Measurements from ENCODE around the gene CCNG2.

The CCNG2 gene

DNA sequence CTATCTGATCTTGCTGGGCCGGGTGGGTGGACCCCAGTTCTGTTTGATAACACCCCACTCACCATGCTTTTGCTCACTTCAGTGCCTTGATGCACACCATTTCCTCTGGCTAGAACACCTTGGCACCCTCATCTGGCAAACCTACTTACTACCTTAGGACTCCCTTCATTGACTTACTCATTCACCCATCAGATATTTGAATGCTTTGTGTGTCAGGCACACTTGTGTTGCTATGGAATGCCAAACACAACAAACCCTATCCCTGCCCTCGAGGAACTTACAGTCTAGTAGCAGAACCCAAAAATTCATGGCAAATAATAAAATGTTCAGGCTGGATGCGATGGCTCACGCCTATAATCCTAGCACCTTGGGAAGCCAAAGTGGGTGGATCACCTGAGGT, 13.9 kb downstream of the CCNG2 start:
- DNase-seq (ENCODE audit: low read depth, low spot score) = no peak
- no peak overlapping the region for H3K4me3 ChIP-seq (ENCODE audit: low read length)

DNA sequence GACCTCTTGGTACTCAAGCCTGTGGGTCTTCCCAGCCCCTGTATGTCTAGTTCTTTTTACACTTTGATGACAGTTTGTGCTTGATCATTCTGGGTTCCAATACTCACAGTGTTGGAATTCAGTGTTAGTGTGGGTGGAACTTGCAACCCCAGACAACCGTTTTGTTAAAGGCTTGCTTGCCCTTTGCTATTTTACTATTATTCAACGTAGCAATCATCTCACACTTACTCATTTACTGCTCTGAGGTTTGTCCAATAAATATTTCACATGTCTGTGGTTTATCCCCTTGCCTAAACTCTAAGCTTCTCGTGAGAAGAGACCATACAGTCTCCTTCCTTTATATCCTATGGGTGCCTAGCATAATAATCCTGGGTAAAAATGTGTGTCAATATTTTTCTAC, 15.3 kb downstream of the CCNG2 start:
- H3K4me3 ChIP-seq (ENCODE audit: low read length) = no peak overlapping the region
- DNase-seq (ENCODE audit: low read depth, low spot score) = no peak

DNA sequence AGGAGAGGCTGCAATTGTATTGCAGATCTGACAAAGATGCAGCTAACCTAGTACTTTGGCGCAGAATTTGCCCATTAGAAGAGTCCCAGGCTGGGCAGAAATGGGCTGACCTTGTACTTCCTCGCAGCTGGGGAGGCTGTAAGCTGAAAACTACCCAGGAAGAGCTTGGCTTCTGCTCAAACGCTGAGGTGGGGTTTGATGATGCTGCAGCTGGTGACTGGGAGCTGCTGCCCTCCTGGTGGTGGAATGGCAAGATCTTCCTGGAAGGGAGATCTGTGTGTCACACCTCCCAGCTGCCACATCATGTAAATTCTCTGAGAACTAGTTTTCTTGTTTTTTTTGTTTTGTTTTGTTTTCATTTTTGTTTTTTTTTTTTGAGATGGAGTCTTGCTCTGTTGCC, 17.4 kb downstream of the CCNG2 start:
- H3K4me3 ChIP-seq (ENCODE audit: low read length) = no peak overlapping the region
- no peak for DNase-seq (ENCODE audit: low read depth, low spot score)

DNA sequence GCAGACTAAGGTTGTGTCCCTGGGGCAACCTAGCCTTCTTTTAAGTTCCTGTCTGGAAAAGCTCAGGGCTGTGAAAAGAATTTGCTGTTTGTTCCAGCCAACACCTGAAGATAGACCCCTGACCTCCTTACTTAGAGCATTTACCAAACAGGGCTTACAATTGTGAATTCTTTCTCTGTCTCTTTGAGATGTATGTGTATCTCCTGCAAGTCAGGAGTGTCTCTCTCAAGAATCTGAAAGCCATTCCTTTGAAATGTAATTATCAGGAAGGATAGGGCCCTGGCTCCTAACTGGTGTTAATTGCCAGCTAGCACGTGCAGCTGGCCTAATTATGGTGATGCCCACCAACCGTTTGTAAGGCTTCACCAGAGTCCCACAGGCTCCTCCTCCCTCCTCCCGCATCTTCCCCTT, 18.2 kb downstream of the CCNG2 start:
- DNase-seq (ENCODE audit: low read depth, low spot score) = no peak
- no peak overlapping the region for H3K4me3 ChIP-seq (ENCODE audit: low read length)

DNA sequence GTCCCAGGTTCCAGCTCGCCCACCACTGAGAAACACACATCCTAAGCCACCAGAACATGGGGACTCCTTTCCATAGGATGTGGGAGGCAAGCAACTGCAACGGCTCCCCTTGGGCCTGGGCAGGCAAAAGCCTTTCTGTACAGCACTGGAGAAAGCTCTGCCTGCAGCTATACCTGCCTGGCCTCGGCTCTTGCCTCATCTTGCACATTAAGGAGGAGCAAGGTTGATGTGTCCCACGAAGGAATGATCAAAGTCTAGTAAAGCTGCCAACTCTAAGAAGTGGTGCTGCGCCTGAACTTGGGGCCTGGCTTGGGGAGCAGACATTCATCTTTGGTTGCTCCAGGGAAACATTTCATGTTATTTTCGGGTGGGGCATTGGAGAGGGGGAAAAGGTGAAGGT, 19.6 kb downstream of the CCNG2 start:
- H3K4me3 ChIP-seq (ENCODE audit: low read length) = no peak overlapping the region
- no peak for DNase-seq (ENCODE audit: low read depth, low spot score)

DNA sequence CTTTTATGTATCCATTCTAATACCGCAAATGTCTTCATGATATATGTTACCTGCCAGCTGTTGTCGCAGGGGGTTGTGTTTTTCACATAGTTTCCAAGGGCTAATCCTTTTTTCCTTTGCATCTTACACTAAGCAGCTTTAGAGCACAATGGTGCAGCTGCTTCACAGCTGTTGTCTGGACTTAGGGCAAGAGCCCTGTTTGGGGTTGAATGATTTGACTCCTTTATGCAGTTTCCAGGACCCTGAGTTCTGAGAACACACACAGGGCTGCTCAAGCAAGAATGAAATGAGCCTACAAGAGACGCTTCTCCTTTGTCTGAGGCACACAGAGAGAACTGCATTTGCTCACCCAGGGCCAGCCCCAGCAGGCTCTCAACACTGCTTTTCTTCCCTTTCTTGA, 20.2 kb downstream of the CCNG2 start:
- no peak for DNase-seq (ENCODE audit: low read depth, low spot score)
- H3K4me3 ChIP-seq (ENCODE audit: low read length) = no peak overlapping the region

DNA sequence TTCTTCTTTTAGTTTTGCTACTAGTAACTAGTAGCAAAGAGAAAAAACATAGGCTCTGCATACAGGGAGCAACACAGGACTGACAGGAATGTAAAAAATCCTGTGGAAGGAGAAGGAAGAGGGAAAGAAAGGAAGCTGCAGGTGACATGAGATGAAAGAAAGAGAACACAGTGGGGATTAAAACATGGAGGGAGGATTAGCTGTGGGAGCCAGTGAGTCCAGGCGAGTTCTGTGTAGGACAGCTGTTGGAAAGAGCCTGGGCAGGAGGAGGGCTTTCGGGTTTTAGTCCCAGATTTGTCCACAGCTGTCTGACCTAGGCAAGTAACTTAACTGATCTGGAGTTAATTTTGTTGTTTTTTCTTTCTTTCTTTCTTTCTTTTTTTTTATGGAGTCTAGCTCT, 21.6 kb downstream of the CCNG2 start:
- no peak for DNase-seq (ENCODE audit: low read depth, low spot score)
- H3K4me3 ChIP-seq (ENCODE audit: low read length) = no peak overlapping the region

DNA sequence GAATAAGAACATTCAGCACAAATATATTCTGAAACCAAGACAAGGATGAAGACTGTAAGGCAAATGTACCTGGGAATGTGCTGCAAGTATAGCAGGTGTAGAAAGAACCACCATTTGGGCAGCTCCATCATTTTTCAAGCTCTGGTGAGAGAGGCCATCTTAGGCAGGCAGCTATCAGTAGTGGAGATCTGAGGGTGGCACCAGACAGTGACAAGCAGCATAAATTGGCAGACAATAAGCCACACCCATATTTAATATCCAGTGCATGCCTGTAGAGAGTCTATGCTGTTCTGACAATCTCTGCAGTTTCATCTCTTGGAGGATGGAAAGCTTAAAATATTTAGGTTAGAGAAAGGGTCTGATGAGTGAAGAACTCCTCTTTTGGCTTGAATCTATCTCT, 22.5 kb downstream of the CCNG2 start:
- no peak overlapping the region for H3K4me3 ChIP-seq (ENCODE audit: low read length)
- no peak for DNase-seq (ENCODE audit: low read depth, low spot score)

DNA sequence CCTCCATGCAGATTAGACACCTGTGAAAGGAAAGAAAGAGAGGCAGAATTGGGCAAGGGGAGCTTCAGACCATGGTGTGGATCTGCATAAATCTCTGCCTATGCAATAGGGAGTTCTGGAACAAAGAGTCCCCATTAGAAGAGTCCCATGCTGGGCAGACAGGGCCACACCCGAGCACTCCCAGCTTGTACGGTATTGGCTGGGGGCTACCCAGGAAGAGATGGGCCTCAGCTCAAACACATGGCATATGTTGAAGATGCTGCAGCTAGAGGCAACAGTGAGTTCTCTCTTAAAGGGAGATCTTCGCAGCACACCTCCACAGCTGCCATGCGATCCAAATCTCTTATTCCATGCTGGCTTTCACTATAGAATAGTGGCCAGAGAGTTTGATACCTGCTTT, 24.7 kb downstream of the CCNG2 start:
- no peak overlapping the region for H3K4me3 ChIP-seq (ENCODE audit: low read length)
- DNase-seq (ENCODE audit: low read depth, low spot score) = no peak

DNA sequence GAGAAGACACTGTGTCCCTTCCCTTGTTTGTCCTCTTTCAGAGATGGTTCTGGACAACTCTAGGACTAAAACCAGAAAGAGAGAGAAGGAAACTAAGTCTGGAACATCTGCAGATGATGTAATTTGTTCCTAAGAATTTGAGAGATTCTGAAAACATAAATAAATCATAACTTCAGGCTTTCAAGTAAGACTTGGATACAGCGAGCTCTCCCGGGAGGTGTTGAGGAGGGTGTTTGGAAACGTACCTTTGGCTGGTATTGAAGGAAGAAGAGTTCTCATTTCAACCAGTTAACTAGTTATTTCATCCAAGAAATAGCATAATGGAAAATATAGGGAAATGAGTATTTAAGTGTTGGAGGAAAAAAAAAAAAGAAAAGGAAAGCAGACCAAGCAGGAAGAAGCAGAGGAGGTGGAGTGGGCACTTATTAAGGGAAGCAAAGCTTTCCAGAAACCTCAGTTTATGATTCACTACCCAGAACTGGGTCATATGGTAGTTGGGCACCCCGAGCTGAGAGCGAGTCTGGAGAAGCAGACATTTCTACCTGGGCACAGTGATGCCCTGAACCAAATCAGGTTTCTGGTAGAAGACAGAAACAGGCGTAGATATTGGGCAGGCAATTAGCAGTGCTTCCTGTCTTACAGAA, 26.9 kb downstream of the CCNG2 start:
- no peak for DNase-seq (ENCODE audit: low read depth, low spot score)
- H3K4me3 ChIP-seq (ENCODE audit: low read length) = no peak overlapping the region

DNA sequence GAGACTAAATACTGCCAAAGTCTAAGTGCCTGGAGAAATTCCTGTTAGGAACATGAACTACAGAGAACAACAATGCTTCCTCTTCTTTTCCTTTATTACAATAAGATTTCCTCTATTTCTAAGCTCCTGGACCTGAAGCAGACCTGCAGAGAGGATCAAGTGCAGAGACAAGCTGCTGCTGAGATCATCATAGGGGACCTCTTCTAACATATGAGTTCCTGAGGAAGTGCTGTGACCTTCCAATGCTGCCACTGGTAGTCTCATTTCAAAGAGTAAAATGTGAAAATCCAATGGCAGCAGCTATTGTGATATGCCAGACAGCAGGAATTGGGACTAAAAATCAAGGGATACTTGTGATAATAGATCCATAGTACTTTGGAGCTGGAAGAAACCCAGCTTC, 28.0 kb downstream of the CCNG2 start:
- DNase-seq (ENCODE audit: low read depth, low spot score) = no peak
- no peak overlapping the region for H3K4me3 ChIP-seq (ENCODE audit: low read length)

DNA sequence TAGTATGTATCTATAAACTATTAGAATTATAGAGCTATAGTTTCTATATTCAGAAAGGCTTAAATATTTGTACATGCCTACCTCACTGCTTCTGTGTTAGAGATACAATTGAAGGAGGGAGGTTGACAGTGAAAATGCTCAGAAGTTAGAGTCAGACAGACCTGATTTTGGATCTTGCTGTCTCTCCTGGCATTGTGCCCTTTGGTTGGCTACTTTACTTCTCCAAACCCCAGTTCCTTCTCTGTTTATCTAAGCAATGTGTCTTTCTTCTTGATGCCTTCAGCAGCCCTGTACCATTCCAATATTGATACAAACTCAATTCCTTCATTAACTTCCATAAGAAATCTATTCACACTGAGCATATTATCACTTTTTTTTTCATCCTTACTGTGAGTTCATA, 28.7 kb downstream of the CCNG2 start:
- no peak for DNase-seq (ENCODE audit: low read depth, low spot score)
- H3K4me3 ChIP-seq (ENCODE audit: low read length) = no peak overlapping the region

DNA sequence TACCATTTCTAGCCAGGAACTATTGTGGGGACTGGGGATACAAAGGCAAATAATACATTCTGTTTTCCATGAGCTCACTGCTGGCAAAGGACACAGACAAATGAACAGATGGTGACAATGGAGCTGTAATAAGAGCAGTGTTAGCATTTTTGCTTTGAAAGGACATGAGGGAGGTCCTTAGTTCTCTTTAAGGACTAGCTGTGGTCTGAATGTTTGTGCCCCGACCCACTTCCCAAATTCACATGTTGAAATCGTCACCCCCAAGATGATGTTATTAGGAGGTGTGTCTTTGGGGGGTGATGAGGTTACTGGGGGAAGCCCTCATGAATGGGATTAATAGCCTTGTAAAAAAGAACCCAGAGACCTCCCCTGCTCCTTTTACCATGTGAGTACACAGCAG, 30.3 kb downstream of the CCNG2 start:
- DNase-seq (ENCODE audit: low read depth, low spot score) = no peak
- H3K4me3 ChIP-seq (ENCODE audit: low read length) = no peak overlapping the region

DNA sequence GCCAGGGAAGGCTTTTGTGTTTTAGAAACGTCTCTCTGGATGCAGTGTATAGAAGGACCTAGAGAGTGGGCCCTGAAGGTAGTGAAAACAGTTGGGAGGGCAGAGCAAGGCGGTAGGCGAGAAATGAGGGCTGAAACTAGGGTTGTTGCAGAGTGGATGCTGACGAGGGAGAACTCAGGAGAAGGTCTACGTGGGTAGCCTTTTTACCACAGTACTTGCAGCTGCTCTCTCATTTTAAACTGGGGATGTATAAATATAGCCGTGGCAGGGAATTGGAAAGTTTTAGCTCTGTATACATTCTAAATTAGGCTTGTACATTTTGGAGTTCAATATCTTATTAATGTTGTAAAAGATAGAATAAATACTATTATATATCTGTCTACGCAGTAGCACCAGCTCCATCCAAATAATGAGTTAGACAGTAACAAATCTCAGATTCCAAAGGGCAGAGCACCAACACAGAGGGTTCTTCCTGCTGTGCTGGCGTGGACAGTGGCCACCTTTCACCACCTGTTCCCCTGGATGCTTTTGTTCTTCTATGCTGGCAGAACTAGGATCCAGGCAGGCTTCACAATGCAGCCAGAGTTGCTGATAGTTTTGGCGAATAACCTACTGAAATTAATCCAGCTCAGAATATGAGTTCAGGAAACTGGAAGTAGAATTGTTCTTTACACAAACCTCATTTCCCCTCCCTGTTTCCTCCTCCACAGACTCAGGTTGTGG, 31.7 kb downstream of the CCNG2 start:
- no peak for DNase-seq (ENCODE audit: low read depth, low spot score)

DNA sequence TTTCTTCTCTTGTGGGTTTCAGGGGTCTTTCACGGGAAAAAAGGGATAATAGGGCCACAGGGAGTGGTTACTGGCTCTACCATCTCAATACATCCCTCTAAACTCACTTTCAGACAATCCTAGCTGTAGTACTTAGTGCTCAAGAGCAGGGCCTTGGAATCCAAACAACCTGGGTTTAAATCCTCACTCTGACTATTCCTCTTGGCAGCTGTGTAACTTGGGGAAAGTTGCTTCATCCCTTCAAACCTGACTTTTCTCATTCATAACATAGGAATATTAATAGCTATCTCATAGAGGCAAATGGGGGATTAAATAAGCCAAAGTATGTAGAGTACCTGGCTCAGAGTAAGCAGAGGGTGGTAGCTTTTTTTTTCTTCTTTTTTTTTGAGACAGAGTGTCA, 32.4 kb downstream of the CCNG2 start:
- DNase-seq (ENCODE audit: low read depth, low spot score) = no peak
- H3K4me3 ChIP-seq (ENCODE audit: low read length) = no peak overlapping the region

More for the DNA sequence above, 31.7 kb downstream of the CCNG2 start:
- no peak overlapping the region for H3K4me3 ChIP-seq (ENCODE audit: low read length)

DNA sequence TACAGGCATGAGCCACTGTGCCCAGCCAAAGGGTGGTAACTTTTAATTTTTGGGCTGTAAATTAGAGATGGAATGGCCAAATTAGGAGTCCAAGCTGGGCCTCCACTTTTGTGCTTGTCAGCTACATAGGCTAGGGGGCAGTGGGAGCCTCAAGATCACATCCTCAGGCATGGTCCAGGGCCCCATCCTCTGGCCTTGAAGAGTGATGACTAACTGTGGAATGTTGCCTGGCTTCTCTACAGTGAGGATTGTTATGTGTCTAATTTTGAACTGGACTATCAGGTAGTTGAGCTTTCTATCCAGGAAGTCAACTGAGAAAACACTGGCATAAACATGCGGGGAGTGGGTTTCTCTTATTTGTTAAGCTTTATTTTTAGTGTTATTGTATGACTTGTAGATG, 33.0 kb downstream of the CCNG2 start:
- no peak overlapping the region for H3K4me3 ChIP-seq (ENCODE audit: low read length)
- no peak for DNase-seq (ENCODE audit: low read depth, low spot score)

DNA sequence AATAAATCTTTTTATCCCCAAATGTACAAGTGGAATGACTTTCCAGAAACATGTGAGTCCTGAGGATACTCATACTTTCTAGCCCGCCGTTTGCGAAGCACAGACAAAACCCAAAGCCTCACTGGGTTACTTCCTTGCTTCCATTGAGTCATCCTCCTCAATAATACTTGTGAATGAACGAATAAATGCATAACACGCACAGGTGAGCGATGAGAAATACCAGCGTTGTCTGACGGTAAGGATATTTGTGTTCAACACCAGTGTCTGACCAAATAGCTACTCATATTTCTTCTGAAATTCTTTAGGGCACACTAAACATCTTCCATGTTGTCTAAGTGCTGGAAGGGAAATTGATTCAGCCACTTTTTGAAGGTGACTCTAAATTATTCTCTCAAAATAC, 36.0 kb downstream of the CCNG2 start:
- no peak overlapping the region for H3K4me3 ChIP-seq (ENCODE audit: low read length)
- DNase-seq (ENCODE audit: low read depth, low spot score) = no peak

DNA sequence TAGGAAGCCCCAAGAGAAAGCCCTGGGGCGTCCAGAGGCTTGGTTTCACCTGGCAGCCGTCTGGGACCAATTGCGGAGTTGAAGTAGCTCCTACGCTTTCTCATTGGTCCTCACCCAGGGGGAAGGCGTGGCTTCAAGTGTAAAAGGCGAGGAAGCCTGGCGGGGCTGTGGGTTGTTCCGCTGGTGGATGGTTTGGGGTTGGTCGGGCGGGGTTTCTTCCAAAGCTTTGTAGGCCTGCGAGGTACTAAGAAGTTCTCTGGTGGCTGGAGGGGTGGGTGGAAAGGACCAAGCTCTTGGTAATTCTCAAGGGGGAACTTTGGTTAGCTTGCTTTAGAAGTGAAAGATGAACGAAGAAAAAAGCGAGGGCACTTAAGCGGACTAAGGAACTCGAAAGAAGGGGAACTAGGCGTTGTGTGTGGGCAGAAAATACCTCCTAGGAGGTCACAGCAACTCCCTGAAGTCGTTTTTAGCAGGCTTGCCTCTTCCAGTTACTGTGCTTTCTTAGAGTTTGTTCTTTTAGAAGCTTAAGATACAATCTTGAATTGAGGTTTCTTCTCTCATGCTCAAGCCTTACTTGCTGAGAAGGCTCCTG, 36.6 kb downstream of the CCNG2 start:
- H3K4me3 ChIP-seq (ENCODE audit: low read length) = no peak overlapping the region
- DNase-seq (ENCODE audit: low read depth, low spot score) = peak; percentile 23

DNA sequence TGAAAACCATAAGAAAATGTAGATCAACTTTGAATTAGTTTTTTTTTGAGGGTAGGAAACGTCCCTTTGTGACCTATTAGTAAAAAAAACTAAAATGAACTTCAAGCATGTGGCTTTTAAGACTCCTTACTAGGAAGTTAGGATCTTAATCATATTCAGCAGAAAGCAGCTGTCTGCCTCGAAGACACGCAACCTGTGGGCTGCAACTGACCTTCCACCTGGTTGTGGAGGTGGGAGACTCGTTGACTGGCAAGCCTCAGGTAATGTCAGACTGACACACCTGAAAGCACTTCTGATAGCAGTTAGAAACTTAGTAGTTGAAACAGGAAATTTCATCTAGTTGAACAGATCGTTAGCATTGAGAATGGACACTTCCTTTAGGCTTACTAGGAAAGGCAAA, 37.4 kb downstream of the CCNG2 start:
- no peak overlapping the region for H3K4me3 ChIP-seq (ENCODE audit: low read length)
- no peak for DNase-seq (ENCODE audit: low read depth, low spot score)

DNA sequence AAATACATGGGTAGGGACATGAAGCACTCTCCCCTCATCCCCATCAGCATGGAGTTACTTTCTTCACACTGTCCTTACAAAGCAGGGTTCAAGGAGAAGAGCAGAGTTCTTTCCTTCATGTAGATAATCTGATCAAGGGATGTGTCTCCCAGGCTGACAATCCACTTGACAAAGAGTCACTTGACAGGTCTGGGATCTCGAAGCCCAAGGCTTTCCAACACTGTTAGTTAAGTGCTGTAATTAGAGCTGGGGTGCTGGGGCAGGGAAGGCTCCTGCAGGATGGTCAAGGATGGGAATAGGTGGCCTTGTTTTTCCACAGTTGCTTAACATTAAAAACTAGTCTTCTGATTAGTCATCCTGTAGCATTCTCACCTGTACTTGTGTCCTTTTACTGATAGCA, 38.0 kb downstream of the CCNG2 start:
- H3K4me3 ChIP-seq (ENCODE audit: low read length) = no peak overlapping the region
- no peak for DNase-seq (ENCODE audit: low read depth, low spot score)

DNA sequence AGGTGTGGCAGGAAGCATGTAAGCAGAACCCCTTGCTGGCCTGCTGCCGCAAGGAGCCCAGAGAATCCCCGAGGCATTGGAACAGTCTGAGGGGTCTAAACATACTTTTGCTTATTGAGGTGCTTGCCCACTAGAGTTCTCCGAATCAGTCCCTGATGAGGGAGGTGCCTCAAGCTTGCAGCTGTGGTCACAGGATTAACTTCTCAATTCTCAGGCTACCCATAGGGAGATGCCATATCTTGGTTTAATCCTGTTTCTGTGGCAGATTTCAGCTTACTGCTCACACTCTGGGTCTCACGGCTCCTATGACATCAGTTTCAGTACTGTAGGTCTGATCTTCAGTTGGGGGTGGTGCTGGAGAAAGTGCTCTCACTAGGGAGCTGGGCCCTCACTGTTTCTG, 39.9 kb downstream of the CCNG2 start:
- DNase-seq (ENCODE audit: low read depth, low spot score) = no peak
- H3K4me3 ChIP-seq (ENCODE audit: low read length) = no peak overlapping the region
